HepG2 (cell line): ENCODE results near the gene USP7. TPM values are rescaled to one million over a fixed set of nuclear protein-coding genes. Genes with fewer than 3 reads are reported as not detected.

ENCODE experiments used
- ATAC-seq: fragments of 200-7000 bp; cut with Tn5 transposase; 3 replicates; pipeline ENCODE4 v1.9.1; 2020; ENCODE audit warnings: mild to moderate bottlenecking, moderate library complexity
- BruUV-seq: library from RNA; stranded (reverse); fragments of 400-500 nt; replicated peaks from 2 replicates; lab custom pipeline; 2021; lab: Mats Ljungman, UMichigan
- CTCF ChIA-PET: fragments of 300-600 bp; formaldehyde crosslinking; extraction: SDS; loops from one replicate; lab custom pipeline; 2021; ENCODE audit warnings: low total read pairs, inconsistent platforms, low intra/inter-chr PET ratio; lab: Yijun Ruan, JAX
- POLR2A ChIA-PET: fragments of 350-600 bp; sonication (Branson Sonifier 250); formaldehyde crosslinking; loops from one replicate; lab custom pipeline; 2020; ENCODE audit warnings: antibody characterized with exemption, inconsistent platforms; lab: Yijun Ruan, JAX
- DNase-seq: peaks from one replicate; pipeline ENCODE4 v3.0.0-alpha.2; 2015; ENCODE audit warnings: low spot score
- FAIRE-seq: peaks from 3 replicates; lab custom pipeline; 2011; peaks lifted over from hg19 to GRCh38; lab: Jason Lieb, UNC
- H2AFZ ChIP-seq: one replicate; pipeline ENCODE4 v1.6.1; 2011; ENCODE audit warnings: low read length, inconsistent platforms
- H3K27ac ChIP-seq: fragments of 300-600 bp; 3 replicates; pipeline ENCODE4 v1.8.0; 2011; ENCODE audit warnings: mixed run types, mild to moderate bottlenecking, mixed read lengths, low read length, inconsistent platforms; ENCODE audit not compliant: insufficient read depth; ENCODE audit errors: extremely low read length
- H3K27me3 ChIP-seq, 2 experiments: fragments of 200-600 bp in 1 of 2; 2 replicates in 1 of 2; 3 replicates in 1 of 2; pipeline versions ENCODE4 v1.6.0 to v1.8.0; 2011; ENCODE audit warnings: low read length in 2 of 2, mild to moderate bottlenecking in 2 of 2, moderate library complexity in 2 of 2, inconsistent platforms in 1 of 2; ENCODE audit not compliant: insufficient read depth in 2 of 2, control insufficient read depth in 1 of 2
- H3K36me3 ChIP-seq, 2 experiments: fragments of 200-600 bp in 1 of 2; replicated peaks in 1 of 2; 2 replicates in 1 of 2; 3 replicates in 1 of 2; pipeline versions ENCODE4 v1.5.1 to v1.8.0; 2011; ENCODE audit warnings: low read length in 2 of 2, inconsistent platforms in 1 of 2; ENCODE audit not compliant: insufficient read depth in 2 of 2, control insufficient read depth in 1 of 2
- H3K4me1 ChIP-seq: 2 replicates; pipeline ENCODE4 v1.5.1; 2012; ENCODE audit warnings: low read length, inconsistent platforms; ENCODE audit not compliant: insufficient read depth
- H3K4me2 ChIP-seq: 2 replicates; pipeline ENCODE4 v1.6.0; 2011; ENCODE audit warnings: low read depth, low read length, inconsistent platforms
- H3K4me3 ChIP-seq, 3 experiments: fragments of 200-600 bp in 1 of 3; sonication (generic), shearing (Covaris generic) in 1 of 3; replicated peaks in 1 of 3; 2 replicates each; pipeline ENCODE4 v1.5.1; 2011 to 2016; ENCODE audit warnings: low read length in 3 of 3, inconsistent platforms in 2 of 3, low read depth in 2 of 3, mild to moderate bottlenecking in 2 of 3, control low read depth in 1 of 3, mixed read lengths in 1 of 3; ENCODE audit not compliant: insufficient read depth in 1 of 3
- H3K79me2 ChIP-seq: one replicate; pipeline ENCODE4 v1.6.1; 2011; ENCODE audit warnings: low read length, inconsistent platforms; ENCODE audit not compliant: insufficient read depth
- H3K9ac ChIP-seq: 2 replicates; pipeline ENCODE4 v1.6.0; 2011; ENCODE audit warnings: mild to moderate bottlenecking, low read depth, low read length, inconsistent platforms; ENCODE audit not compliant: insufficient read depth
- H3K9me3 ChIP-seq: 2 replicates; pipeline ENCODE4 v1.5.1; 2012; ENCODE audit warnings: mild to moderate bottlenecking, low read length
- H4K20me1 ChIP-seq: 2 replicates; pipeline ENCODE4 v1.6.0; 2011; ENCODE audit warnings: inconsistent platforms, mild to moderate bottlenecking, low read length, moderate library complexity; ENCODE audit not compliant: insufficient read depth
- CHD4 ChIP-seq: fragments of 200-600 bp; sonication (generic); IDR thresholded peaks from 2 replicates; pipeline ENCODE4 v1.7.0; 2017; ENCODE audit warnings: mild to moderate bottlenecking, low read length, borderline replicate concordance
- NCOA2 ChIP-seq: sonication (generic); formaldehyde crosslinking; IDR thresholded peaks from 2 replicates; pipeline ENCODE4 v1.8.0; 2022; ENCODE audit warnings: inconsistent platforms
- TEAD2 ChIP-seq: sonication (generic); formaldehyde crosslinking; IDR thresholded peaks from 2 replicates; pipeline ENCODE4 v1.9.0; 2021; ENCODE audit warnings: missing genetic modification reagents
- YY1 ChIP-seq: IDR thresholded peaks from 2 replicates; pipeline ENCODE4 v1.6.1; 2011; ENCODE audit warnings: low read length, low read depth, moderate library complexity, mild to moderate bottlenecking; ENCODE audit not compliant: insufficient read depth, insufficient replicate concordance
- ZNF335 ChIP-seq: sonication (generic); formaldehyde crosslinking; IDR thresholded peaks from 2 replicates; pipeline ENCODE4 v1.4.0; 2020; ENCODE audit warnings: missing genetic modification reagents
- ZNF460 ChIP-seq: sonication (generic); formaldehyde crosslinking; IDR thresholded peaks from 2 replicates; pipeline ENCODE4 v1.5.1; 2020; ENCODE audit warnings: missing genetic modification reagents, mild to moderate bottlenecking, borderline replicate concordance
- ZNF660 ChIP-seq: sonication (generic); formaldehyde crosslinking; IDR thresholded peaks from 2 replicates; pipeline ENCODE4 v1.5.1; 2020; ENCODE audit warnings: mild to moderate bottlenecking, low read depth, missing genetic modification reagents, borderline replicate concordance
- WGBS: methylation state at CpG from one replicate; pipeline ENCODE4 v1.1.6; 2017; ENCODE audit warnings: low lambda C conversion rate; 5-methylcytosine and 5-hydroxymethylcytosine counted together
- in situ Hi-C: cut with HindIII; loops from 2 replicates; pipeline ENCODE4 v1.10.0; 2017; ENCODE audit warnings: low pct_unique_long_range_greater_than_20kb; ENCODE audit not compliant: extremely low pct_ligation_motif_present
- intact Hi-C: fragments of 100-400 bp; cut with micrococcal nuclease; formaldehyde crosslinking; loops from one replicate; pipeline ENCODE4 v1.10.0; 2022; ENCODE audit not compliant: unreplicated experiment
- polyA plus RNA-seq, 8 experiments: library from polyadenylated mRNA; depleted of rRNA in 3 of 8; stranded (reverse) in 7 of 8; unstranded in 1 of 8; fragments of >200 nt; fragmentation: Illumina TruSeq in 4 of 8; extraction: Trizol in 4 of 8; gene quantifications; 2 replicates each; pipeline versions ENCODE4 v1.2.1 to v1.2.3, GENCODE V29; 2011 to 2016; ENCODE audit warnings: low read depth in 4 of 8, missing spikeins in 1 of 8, mixed read lengths in 1 of 8; ENCODE audit not compliant: insufficient read depth in 1 of 8
- total RNA-seq, 5 experiments: library from RNA; depleted of rRNA; stranded (reverse); fragments of >200 nt; fragmentation: Illumina TruSeq; extraction: Trizol; gene quantifications; 2 replicates each; pipeline ENCODE4 v1.2.3, GENCODE V29; 2016; ENCODE audit warnings: low read depth in 1 of 5
- TF ChIP-seq, protein P1 (sequence below): sonication (generic); formaldehyde crosslinking; IDR thresholded peaks from 2 replicates; pipeline ENCODE4 v1.4.0; 2020; ENCODE audit warnings: missing genetic modification reagents
- TF ChIP-seq, protein P2 (sequence below): sonication (generic); formaldehyde crosslinking; IDR thresholded peaks from 2 replicates; pipeline ENCODE4 v1.4.0; 2020; ENCODE audit warnings: missing genetic modification reagents
- TF ChIP-seq, protein P3 (sequence below), 2 experiments: sonication (generic) in 1 of 2; formaldehyde crosslinking in 1 of 2; IDR thresholded peaks; 2 replicates each; pipeline versions ENCODE4 v1.4.0 to v1.6.1; 2016 to 2020; ENCODE audit warnings: borderline replicate concordance in 1 of 2, low read depth in 1 of 2, mild to moderate bottlenecking in 1 of 2, missing genetic modification reagents in 1 of 2
- TF ChIP-seq, protein P4 (sequence below): sonication (generic); formaldehyde crosslinking; IDR thresholded peaks from 2 replicates; pipeline ENCODE4 v1.4.0; 2020; ENCODE audit warnings: missing genetic modification reagents, mild to moderate bottlenecking, borderline replicate concordance

Gene USP7
- total and polyA plus RNA-seq, 2 of the 13 experiments (the other 11 are each of a cell fraction or from before 2014, with no cell fraction given) = 52.5 to 173 TPM

DNA sequence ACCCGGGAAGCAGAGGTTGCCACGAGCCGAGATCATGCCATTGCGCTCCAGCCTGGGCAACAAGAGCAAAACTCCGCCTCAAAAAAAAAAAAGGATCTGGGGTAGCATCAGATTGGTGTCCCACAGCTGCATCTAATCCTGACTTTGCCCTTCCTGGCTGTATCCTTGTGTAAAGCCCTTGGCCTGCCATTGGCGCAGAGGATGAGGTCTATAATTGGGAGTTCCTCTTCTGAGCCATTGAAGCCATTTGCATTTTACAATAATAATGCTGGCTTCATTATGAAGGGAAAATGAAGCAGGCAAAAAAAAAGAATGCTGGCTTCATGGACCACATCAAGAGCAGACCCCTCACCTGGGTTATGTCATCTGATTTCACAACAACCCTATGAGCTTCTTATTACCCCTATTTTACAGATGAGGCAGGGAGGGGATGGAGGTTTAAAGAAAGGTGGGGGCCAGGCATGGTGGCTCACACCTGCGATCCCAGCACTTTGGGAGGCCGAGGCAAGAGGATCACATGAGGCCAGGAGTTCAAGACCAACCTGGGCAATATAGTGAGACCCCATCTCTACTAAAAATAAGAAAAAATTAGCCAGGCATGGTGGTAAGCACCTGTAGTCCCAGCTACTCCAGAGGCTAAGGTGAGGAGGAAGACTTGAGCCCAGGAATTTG is 82.7 kb downstream of the USP7 start:
- H3K27ac ChIP-seq = no peak overlapping the region
- BruUV-seq = no TSS peak
- H3K36me3 ChIP-seq = no peaks in the 10 kb centered on the region
- H3K4me2 ChIP-seq = peak overlapping the region; percentile 75
- peak overlapping the region in 1 of 3 experiments; percentile 34; a peak in 2 of 6 replicates for H3K4me3 ChIP-seq
- DNase-seq (no peak), FAIRE-seq (no peak), ATAC-seq (no peak)
- ChIA-PET POLR2A (interaction anchor here (0.6 to 14.5 kb wide), 10 partner anchors 13 to 210 kb away, joined by 3 to 235 read pairs (median 4); partner anchors contain the start of genes CARHSP1, HAPSTR1, PMM2 and TMEM186), CTCF (interaction anchor here (1.4 to 2.3 kb wide), 4 partner anchors 11 to 313 kb away, joined by 6 to 14 read pairs (median 9); no protein-coding TSS in a partner anchor)
- H3K4me1 ChIP-seq = peaks cover 85% of the 10 kb centered on the region
- H4K20me1 ChIP-seq = no peaks in the 10 kb centered on the region
- no peak overlapping the region for H3K9ac ChIP-seq
- no peaks in the 10 kb centered on the region for H3K9me3 ChIP-seq
- 61% methylated on average over 8 of the region's 8 CpGs for WGBS
- H2AFZ ChIP-seq = no peak overlapping the region
- peaks cover 0 to 8% of the 10 kb centered on the region in 2 experiments; a peak in 2 of 5 replicates for H3K27me3 ChIP-seq
- intact Hi-C loops = loop anchor here (1.0 to 5.0 kb wide), 7 partner anchors 18 to 314 kb away; partner anchors contain the start of gene HAPSTR1
- H3K79me2 ChIP-seq = no peaks in the 10 kb centered on the region
- in situ Hi-C loops = loop anchor here (5.0 to 25.0 kb wide), 2 partner anchors 219 to 314 kb away; partner anchors contain the start of gene ABAT
- TF ChIP-seq TEAD2 (CRISPR knock-in tag) (no peak), ZNF660 (CRISPR knock-in tag) (no peak), ZNF460 (CRISPR knock-in tag) (peak; percentile 18; the same call in 1 of the 2 replicates), YY1 (no peak), ZNF335 (CRISPR knock-in tag) (no peak), NCOA2 (CRISPR knock-in tag) (no peak), CHD4 (0 out of 2 replicates have a peak, but pooled peaks have one; percentile 59)
- TF ChIP-seq, protein P1, sequence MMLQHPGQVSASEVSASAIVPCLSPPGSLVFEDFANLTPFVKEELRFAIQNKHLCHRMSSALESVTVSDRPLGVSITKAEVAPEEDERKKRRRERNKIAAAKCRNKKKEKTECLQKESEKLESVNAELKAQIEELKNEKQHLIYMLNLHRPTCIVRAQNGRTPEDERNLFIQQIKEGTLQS (CRISPR knock-in tag) = no peak
- TF ChIP-seq, protein P2, sequence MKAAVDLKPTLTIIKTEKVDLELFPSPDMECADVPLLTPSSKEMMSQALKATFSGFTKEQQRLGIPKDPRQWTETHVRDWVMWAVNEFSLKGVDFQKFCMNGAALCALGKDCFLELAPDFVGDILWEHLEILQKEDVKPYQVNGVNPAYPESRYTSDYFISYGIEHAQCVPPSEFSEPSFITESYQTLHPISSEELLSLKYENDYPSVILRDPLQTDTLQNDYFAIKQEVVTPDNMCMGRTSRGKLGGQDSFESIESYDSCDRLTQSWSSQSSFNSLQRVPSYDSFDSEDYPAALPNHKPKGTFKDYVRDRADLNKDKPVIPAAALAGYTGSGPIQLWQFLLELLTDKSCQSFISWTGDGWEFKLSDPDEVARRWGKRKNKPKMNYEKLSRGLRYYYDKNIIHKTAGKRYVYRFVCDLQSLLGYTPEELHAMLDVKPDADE (CRISPR knock-in tag) = no peak
- TF ChIP-seq, protein P3, sequence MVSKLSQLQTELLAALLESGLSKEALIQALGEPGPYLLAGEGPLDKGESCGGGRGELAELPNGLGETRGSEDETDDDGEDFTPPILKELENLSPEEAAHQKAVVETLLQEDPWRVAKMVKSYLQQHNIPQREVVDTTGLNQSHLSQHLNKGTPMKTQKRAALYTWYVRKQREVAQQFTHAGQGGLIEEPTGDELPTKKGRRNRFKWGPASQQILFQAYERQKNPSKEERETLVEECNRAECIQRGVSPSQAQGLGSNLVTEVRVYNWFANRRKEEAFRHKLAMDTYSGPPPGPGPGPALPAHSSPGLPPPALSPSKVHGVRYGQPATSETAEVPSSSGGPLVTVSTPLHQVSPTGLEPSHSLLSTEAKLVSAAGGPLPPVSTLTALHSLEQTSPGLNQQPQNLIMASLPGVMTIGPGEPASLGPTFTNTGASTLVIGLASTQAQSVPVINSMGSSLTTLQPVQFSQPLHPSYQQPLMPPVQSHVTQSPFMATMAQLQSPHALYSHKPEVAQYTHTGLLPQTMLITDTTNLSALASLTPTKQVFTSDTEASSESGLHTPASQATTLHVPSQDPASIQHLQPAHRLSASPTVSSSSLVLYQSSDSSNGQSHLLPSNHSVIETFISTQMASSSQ (IDR thresholded peaks at IDR 0.05; ENCODE audit: low read depth) = no peak
- TF ChIP-seq, protein P3 (CRISPR knock-in tag; IDR thresholded peaks at IDR 0.05; ENCODE audit: borderline replicate concordance) = no peak
- TF ChIP-seq, protein P4, sequence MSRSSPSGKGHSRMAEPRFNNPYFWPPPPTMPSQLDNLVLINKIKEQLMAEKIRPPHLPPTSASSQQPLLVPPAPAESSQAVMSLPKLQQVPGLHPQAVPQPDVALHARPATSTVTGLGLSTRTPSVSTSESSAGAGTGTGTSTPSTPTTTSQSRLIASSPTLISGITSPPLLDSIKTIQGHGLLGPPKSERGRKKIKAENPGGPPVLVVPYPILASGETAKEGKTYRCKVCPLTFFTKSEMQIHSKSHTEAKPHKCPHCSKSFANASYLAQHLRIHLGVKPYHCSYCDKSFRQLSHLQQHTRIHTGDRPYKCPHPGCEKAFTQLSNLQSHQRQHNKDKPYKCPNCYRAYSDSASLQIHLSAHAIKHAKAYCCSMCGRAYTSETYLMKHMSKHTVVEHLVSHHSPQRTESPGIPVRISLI = no peak
